ENCODE measurements around the gene SPACA9.

DNA sequence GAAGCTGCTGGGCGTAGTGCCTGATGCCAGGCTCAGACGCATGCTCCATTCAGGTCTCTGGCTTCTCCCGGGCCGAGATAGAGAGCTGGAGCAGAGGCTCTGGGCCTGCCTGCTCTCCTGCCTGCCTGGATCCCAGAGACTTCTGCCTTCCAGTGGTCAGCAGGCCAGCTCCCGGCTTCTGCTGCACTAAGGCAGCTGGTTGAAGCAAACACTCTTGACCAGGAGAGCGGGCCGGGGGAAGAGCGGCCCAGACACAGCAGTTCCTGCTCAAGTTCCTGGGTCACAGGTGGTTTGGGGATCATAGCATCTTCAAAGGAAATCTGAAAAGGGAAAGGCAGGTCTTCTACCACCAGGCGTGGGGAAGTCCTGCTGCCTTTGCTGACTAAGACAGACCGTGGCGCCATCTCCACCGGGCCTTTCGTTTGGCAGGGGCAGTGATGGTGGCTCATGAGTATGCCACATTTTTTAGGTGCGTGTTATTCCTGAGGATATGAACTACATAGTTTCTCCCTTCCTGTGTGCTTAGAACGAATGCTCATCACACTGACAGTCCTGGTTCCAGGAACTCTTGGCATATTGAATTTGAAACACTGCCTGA is 31.7 kb upstream of the SPACA9 start:
- no peak for TF ChIP-seq CTCF (conservative IDR thresholded peaks at IDR 0.05; ENCODE audit: low read depth, low read length)
- TF ChIP-seq EZH2 (IDR thresholded peaks at IDR 0.05; ENCODE audit: borderline replicate concordance, low read depth, low read length, poor library complexity, severe bottlenecking): no peak

All from A673 (cell line).